Gastrocnemius medialis (tissue), 4 donors: ENCODE data around the gene SCRT2. TPM values are rescaled to one million over a fixed set of nuclear protein-coding genes. Genes with fewer than 3 reads are reported as not detected.

Experiments used
- ATAC-seq, 2 donors: fragments of 150-250 bp; one replicate each; pipeline ENCODE4 v1.9.1; 2016
- DNase-seq, 2 donors: peaks; one replicate each; pipeline ENCODE4 v3.0.0-alpha.2; 2019
- H3K27ac ChIP-seq, 4 donors: fragments of 200-600 bp; sonication (generic); 1 replicate in 1 of 4; 2 replicates in 3 of 4; pipeline ENCODE4 v1.5.1; 2016 to 2018; ENCODE audit warnings: mild to moderate bottlenecking in 2 of 4, moderate library complexity in 1 of 4
- H3K27me3 ChIP-seq, 3 donors: fragments of 200-600 bp; sonication (generic) in 2 of 3; 1 replicate in 1 of 3; 2 replicates in 2 of 3; pipeline versions ENCODE4 v1.5.1 to v1.6.0; 2016 to 2019; ENCODE audit warnings: mild to moderate bottlenecking in 1 of 3, moderate library complexity in 1 of 3
- H3K36me3 ChIP-seq, 2 donors: fragments of 200-600 bp; sonication (generic) in 1 of 2; one replicate each; pipeline ENCODE4 v1.5.1; 2017 to 2018
- H3K4me1 ChIP-seq, 2 donors: fragments of 200-600 bp; sonication (generic) in 1 of 2; one replicate each; pipeline ENCODE4 v1.5.1; 2016 to 2017; ENCODE audit warnings: mild to moderate bottlenecking in 2 of 2
- H3K4me3 ChIP-seq, 4 donors: fragments of 200-600 bp; sonication (generic) in 3 of 4; 1 replicate in 1 of 4; 2 replicates in 3 of 4; pipeline ENCODE4 v1.5.1; 2016 to 2019; ENCODE audit warnings: mild to moderate bottlenecking in 2 of 4
- H3K9me3 ChIP-seq, 3 donors: fragments of 200-600 bp; sonication (generic) in 2 of 3; 1 replicate in 1 of 3; 2 replicates in 2 of 3; pipeline ENCODE4 v1.5.1; 2016 to 2019
- POLR2A ChIP-seq, 2 donors: fragments of 450-650 bp; IDR thresholded peaks; one replicate each; pipeline ENCODE4 v1.6.1; 2017; ENCODE audit warnings: antibody characterized with exemption in 2 of 2, mild to moderate bottlenecking in 2 of 2, moderate library complexity in 2 of 2
- in situ Hi-C, 4 donors: fragments of 200-750 bp; cut with MboI; loops; one replicate each; pipeline versions ENCODE4 v1.15.0 to v1.8.0; 2017; ENCODE audit warnings: low sequenced_read_pairs in 4 of 4
- intact Hi-C: fragments of 100-400 bp; cut with DNase I; formaldehyde crosslinking; loops from one replicate; pipeline ENCODE4 v1.15.1; 2023; ENCODE audit warnings: low total_unique reads
- total RNA-seq, 4 donors: library from RNA; depleted of rRNA; stranded (reverse); fragments of >200 nt; gene quantifications; one replicate each; pipeline versions ENCODE4 v1.1.0 to v1.2.3, GENCODE V29; 2016
- TF ChIP-seq, protein P1 (sequence below), 5 experiments: fragments of 450-650 bp in 3 of 5; fragments of 200-600 bp in 2 of 5; sonication (generic) in 2 of 5; IDR thresholded peaks in 4 of 5; conservative IDR thresholded peaks in 1 of 5; 1 replicate in 4 of 5; 2 replicates in 1 of 5; pipeline ENCODE4 v1.5.1; 2016 to 2019; ENCODE audit warnings: antibody characterized with exemption in 5 of 5, mild to moderate bottlenecking in 3 of 5, moderate library complexity in 3 of 5

Gene SCRT2
- total RNA-seq, 4 donors from 2014 or later, result not detected

DNA sequence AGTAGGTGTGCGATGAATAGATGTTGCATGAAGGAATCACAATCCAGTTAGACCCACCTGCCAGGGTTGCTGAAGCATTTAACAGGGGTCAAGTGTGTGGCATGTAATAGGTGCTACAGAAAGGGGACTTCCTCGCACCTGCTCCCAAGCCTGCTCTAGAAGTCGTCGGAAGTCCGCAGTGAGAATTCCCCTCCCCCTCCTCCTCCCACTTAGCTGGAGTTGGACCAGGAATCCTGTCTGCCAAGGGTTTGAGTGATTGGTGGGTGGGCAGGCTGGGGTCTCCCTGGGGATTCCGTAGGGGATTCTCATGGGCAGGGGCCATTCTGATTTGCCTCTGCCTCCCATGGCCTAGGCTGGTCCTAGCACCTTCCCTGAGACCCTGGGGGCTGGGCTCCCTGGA, 10.3 kb downstream of the SCRT2 start:
- H3K4me3 ChIP-seq, result no peak overlapping the region
- no peaks in the 10 kb centered on the region for H3K36me3 ChIP-seq
- H3K27ac ChIP-seq, result no peak overlapping the region
- DNase-seq (no peak), ATAC-seq (no peak)
- H3K27me3 ChIP-seq, result peaks cover 40 to 53% (median 45%) of the 10 kb centered on the region in 3 donors
- H3K9me3 ChIP-seq, result no peaks in the 10 kb centered on the region
- no peak for TF ChIP-seq POLR2A (IDR thresholded peaks at IDR 0.05)
- TF ChIP-seq, protein P1, sequence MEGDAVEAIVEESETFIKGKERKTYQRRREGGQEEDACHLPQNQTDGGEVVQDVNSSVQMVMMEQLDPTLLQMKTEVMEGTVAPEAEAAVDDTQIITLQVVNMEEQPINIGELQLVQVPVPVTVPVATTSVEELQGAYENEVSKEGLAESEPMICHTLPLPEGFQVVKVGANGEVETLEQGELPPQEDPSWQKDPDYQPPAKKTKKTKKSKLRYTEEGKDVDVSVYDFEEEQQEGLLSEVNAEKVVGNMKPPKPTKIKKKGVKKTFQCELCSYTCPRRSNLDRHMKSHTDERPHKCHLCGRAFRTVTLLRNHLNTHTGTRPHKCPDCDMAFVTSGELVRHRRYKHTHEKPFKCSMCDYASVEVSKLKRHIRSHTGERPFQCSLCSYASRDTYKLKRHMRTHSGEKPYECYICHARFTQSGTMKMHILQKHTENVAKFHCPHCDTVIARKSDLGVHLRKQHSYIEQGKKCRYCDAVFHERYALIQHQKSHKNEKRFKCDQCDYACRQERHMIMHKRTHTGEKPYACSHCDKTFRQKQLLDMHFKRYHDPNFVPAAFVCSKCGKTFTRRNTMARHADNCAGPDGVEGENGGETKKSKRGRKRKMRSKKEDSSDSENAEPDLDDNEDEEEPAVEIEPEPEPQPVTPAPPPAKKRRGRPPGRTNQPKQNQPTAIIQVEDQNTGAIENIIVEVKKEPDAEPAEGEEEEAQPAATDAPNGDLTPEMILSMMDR (IDR thresholded peaks at IDR 0.05 in 4 of 5, conservative IDR thresholded peaks at IDR 0.05 in 1 of 5), result no peak
- intact Hi-C loops, result no loop called here
- in situ Hi-C loops, result no loop called here
- peaks cover 11 to 12% of the 10 kb centered on the region in 2 donors for H3K4me1 ChIP-seq

DNA sequence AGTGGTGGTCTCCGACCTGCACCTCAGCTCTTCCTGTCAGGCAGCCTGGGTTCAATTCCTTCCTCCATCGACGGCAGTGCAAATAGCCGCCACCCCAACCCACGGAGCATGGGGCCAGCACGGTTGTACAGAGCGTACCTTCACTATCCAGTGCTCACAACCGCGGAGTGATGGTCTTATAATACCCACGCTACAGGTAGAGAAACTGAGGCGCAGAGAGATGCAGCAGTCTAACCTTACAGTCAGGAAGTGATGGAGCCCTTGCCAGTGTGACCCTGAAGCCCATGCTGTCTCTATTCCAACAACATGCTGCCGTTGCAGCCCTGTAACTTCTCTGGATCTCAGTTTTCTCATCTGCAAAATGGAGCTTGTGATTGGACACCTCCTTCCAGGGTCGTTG, 11.0 kb downstream of the SCRT2 start:
- Histone ChIP-seq H3K27me3 (peaks cover 40 to 53% (median 45%) of the 10 kb centered on the region in 3 donors), H3K9me3 (no peaks in the 10 kb centered on the region), H3K36me3 (no peaks in the 10 kb centered on the region), H3K4me1 (peaks cover 8% of the 10 kb centered on the region in 2 donors), H3K4me3 (no peak overlapping the region), H3K27ac (no peak overlapping the region)
- intact Hi-C loops (no loop called here), in situ Hi-C loops (no loop called here)
- no peak for DNase-seq
- TF ChIP-seq POLR2A (IDR thresholded peaks at IDR 0.05), result no peak
- TF ChIP-seq, protein P1 (IDR thresholded peaks at IDR 0.05 in 4 of 5, conservative IDR thresholded peaks at IDR 0.05 in 1 of 5), result no peak
- ATAC-seq, result no peak

DNA sequence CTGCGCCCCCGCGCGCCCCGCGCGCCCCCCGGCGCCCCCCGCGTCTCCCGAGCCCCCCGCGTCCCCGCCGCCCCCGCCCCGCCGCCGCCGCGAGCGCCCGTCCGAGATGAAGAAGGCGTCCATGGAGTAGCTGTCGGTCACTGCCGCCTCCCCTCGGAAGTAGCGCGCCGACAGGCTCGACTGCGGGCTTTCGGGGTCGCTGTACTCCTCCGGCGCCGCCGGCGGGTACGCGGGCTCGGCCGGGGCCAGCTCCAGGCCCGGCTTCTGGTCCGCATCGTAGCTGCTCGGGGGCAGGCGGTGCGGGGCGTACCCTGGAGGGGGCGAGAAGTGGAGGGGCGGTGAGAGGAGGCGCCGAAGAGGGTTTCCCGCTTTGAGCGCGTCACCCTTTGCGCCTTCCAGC, 11.5 kb downstream of the SCRT2 start:
- H3K27me3 ChIP-seq, result peaks cover 40 to 53% (median 45%) of the 10 kb centered on the region in 3 donors
- H3K27ac ChIP-seq, result no peak overlapping the region
- H3K4me1 ChIP-seq, result peaks cover 4% of the 10 kb centered on the region in 2 donors
- in situ Hi-C loops, result no loop called here
- no peak for ATAC-seq
- DNase-seq, result no peak
- H3K36me3 ChIP-seq, result no peaks in the 10 kb centered on the region
- intact Hi-C loops, result no loop called here
- H3K4me3 ChIP-seq, result no peak overlapping the region
- H3K9me3 ChIP-seq, result no peaks in the 10 kb centered on the region
- TF ChIP-seq, protein P1 (IDR thresholded peaks at IDR 0.05 in 4 of 5, conservative IDR thresholded peaks at IDR 0.05 in 1 of 5), result no peak
- no peak for TF ChIP-seq POLR2A (IDR thresholded peaks at IDR 0.05)

DNA sequence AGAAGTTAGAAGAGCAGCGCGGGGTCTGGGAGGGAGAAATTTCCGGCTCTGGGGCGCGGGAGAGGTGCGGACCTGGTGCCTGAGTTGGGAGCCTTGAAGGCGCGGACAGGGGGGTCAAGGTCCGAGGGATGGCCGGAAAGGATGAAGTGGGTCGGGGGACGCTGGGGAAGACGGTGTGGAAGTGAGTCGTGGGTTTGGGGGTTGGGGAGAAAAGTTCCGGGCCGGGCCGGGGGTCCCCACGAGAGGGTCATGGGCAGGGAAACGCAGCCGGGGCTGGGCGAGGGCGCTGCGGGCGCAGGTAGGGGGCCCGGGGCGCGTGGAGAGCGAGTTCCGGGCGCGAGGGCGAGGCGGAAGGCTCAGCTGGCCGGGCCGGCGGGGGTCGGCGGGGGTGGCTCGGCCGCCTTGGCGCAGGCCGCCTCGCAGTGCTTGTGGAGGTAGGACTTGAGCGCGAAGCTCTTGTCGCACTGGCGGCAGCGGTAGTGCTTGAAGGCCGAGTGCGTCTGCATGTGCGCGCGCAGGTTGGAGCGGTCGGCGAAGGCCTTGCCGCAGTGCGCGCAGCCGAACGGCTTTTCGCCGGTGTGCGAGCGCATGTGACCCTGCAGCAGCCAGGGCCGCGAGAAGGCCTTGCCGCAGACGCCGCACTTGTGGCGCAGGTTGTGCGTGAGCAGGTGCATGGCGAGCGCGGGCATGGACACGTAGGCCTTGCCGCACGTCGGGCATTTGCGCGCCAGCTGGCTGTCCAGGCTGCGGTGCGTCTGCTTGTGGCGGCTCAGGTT, 12.1 kb downstream of the SCRT2 start:
- no peak overlapping the region for H3K4me3 ChIP-seq
- no peak overlapping the region for H3K27ac ChIP-seq
- no peaks in the 10 kb centered on the region for H3K36me3 ChIP-seq
- ATAC-seq (no peak), DNase-seq (no peak)
- peaks cover 3 to 4% of the 10 kb centered on the region in 2 donors for H3K4me1 ChIP-seq
- peaks cover 40 to 53% (median 45%) of the 10 kb centered on the region in 3 donors for H3K27me3 ChIP-seq
- in situ Hi-C loops, result no loop called here
- intact Hi-C loops, result no loop called here
- no peaks in the 10 kb centered on the region for H3K9me3 ChIP-seq
- TF ChIP-seq, protein P1 (IDR thresholded peaks at IDR 0.05 in 4 of 5, conservative IDR thresholded peaks at IDR 0.05 in 1 of 5), result no peak
- no peak for TF ChIP-seq POLR2A (IDR thresholded peaks at IDR 0.05)
